Activated B cell treated with CpG ODN at 0.5 μM for 24 hours (primary cell): ENCODE results near the gene WHAMM. TPM values are rescaled to one million over a fixed set of nuclear protein-coding genes. Genes with fewer than 3 reads are reported as not detected.
"Not testable (repeated sequence)": the region's sequence is repeated elsewhere in the genome, so short reads cannot be mapped to it uniquely, and the experiment has no call there.

Experiments
- ATAC-seq: fragments of 200-7000 bp; cut with Tn5 transposase; one replicate; pipeline ENCODE4 v1.10.0; 2021; ENCODE audit warnings: low read depth, mild to moderate bottlenecking, moderate library complexity
- CTCF ChIA-PET: fragments of 350-600 bp; sonication (Branson Sonifier 250); formaldehyde crosslinking; loops from one replicate; lab custom pipeline; 2021; ENCODE audit warnings: antibody characterized with exemption; lab: Charles Lee
- POLR2A ChIA-PET: fragments of 350-600 bp; sonication (Branson Sonifier 250); formaldehyde crosslinking; loops from one replicate; lab custom pipeline; 2021; ENCODE audit warnings: antibody characterized with exemption; lab: Charles Lee
- DNase-seq: peaks from one replicate; pipeline ENCODE4 v3.0.0; 2022
- H3K27ac Mint-ChIP-seq: one replicate; pipeline ENCODE4 v1.8.0; 2020; ENCODE audit warnings: mixed read lengths
- H3K27me3 Mint-ChIP-seq: one replicate; pipeline ENCODE4 v1.8.0; 2021; ENCODE audit warnings: mixed read lengths
- H3K36me3 Mint-ChIP-seq: one replicate; pipeline ENCODE4 v1.8.0; 2021; ENCODE audit warnings: low read depth, mixed read lengths
- H3K4me1 Mint-ChIP-seq: one replicate; pipeline ENCODE4 v1.8.0; 2021; ENCODE audit warnings: mixed read lengths
- H3K4me3 Mint-ChIP-seq: one replicate; pipeline ENCODE4 v1.8.0; 2020; ENCODE audit warnings: mild to moderate bottlenecking, mixed read lengths
- H3K9me3 Mint-ChIP-seq: one replicate; pipeline ENCODE4 v1.8.0; 2020; ENCODE audit warnings: mixed read lengths
- CTCF ChIP-seq: fragments of 200-600 bp; IDR thresholded peaks from one replicate; pipeline ENCODE4 v1.8.0; 2022; ENCODE audit warnings: antibody characterized with exemption, mild to moderate bottlenecking
- intact Hi-C: fragments of 100-400 bp; cut with micrococcal nuclease; formaldehyde crosslinking; loops from one replicate; pipeline ENCODE4 v1.15.1; 2024
- total RNA-seq: library from RNA; stranded (reverse); gene quantifications from 2 replicates; pipeline ENCODE4 v1.2.3, GENCODE V29; 2022

Gene WHAMM, protein sequence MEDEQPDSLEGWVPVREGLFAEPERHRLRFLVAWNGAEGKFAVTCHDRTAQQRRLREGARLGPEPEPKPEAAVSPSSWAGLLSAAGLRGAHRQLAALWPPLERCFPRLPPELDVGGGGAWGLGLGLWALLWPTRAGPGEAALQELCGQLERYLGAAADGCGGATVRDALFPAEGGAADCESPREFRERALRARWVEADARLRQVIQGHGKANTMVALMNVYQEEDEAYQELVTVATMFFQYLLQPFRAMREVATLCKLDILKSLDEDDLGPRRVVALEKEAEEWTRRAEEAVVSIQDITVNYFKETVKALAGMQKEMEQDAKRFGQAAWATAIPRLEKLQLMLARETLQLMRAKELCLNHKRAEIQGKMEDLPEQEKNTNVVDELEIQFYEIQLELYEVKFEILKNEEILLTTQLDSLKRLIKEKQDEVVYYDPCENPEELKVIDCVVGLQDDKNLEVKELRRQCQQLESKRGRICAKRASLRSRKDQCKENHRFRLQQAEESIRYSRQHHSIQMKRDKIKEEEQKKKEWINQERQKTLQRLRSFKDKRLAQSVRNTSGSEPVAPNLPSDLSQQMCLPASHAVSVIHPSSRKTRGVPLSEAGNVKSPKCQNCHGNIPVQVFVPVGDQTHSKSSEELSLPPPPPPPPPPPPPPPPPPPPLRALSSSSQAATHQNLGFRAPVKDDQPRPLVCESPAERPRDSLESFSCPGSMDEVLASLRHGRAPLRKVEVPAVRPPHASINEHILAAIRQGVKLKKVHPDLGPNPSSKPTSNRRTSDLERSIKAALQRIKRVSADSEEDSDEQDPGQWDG
- total RNA-seq, result 17.7 and 18.7 TPM in 2 replicates

DNA sequence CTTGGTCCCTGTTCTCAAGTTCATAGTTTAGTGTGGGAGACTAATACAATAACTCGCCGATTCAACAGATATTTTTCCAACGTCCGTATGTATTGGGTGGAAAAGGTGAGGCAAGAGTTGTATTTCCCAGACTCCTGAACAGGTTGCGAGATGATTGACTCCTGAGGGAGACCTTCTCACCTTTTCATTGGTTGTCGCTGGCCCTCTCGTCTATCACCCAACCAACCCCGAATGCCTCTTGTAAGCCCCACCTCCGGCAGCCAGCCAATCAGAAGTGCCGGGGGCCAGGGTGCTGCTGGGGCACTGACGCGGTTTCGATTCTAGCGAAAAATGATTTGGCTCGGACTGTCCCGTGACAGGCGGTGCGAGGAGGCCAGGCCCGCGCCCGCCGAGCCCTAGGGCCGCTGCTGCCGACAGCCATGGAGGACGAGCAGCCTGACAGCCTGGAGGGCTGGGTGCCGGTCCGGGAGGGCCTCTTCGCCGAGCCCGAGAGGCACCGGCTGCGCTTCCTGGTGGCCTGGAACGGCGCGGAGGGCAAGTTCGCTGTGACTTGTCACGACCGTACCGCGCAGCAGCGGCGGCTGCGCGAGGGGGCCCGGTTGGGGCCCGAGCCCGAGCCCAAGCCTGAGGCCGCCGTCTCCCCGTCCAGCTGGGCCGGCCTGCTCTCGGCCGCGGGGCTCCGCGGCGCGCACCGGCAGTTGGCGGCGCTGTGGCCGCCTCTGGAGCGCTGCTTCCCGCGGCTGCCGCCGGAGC is at the start of gene WHAMM:
TSS of gene WHAMM (plus strand) at position 321 of the 753 bp plus-strand sequence. CDS start at position 420, 99 bp downstream.
- H3K9me3 Mint-ChIP-seq, result no peaks in the 10 kb centered on the region
- CTCF ChIA-PET, result interaction anchor here (2.8 kb wide), 1 partner anchor 59 kb away, joined by 7 read pairs; no protein-coding TSS in a partner anchor
- no peak for TF ChIP-seq CTCF
- POLR2A ChIA-PET, result interaction anchor here (0.8 to 4.4 kb wide), 11 partner anchors 23 to 269 kb away, joined by 3 to 36 read pairs (median 12); partner anchors contain the start of genes BTBD1, C15orf40, RAMAC and RPS17
- H3K4me3 Mint-ChIP-seq, result peak within 1 kb of the TSS; percentile 91
- intact Hi-C loops, result loop anchor here (1.0 kb wide), 7 partner anchors 23 to 269 kb away; partner anchors contain the start of genes AP3B2, C15orf40 and RPS17
- peak; percentile 87 for ATAC-seq
- peak; percentile 91 for DNase-seq
- peak within 1 kb of the TSS; percentile 93 for H3K27ac Mint-ChIP-seq
- H3K4me1 Mint-ChIP-seq, result peaks cover 71% of the 10 kb centered on the region
- no peaks in the 10 kb centered on the region for H3K27me3 Mint-ChIP-seq
- H3K36me3 Mint-ChIP-seq, result peaks cover 25% of the 10 kb centered on the region

GRCh38 chr15:82763361-82764116 is 45.9 kb upstream of the WHAMM start:
- Mint-ChIP-seq H3K27me3 (no peaks in the 10 kb centered on the region), H3K4me1 (peaks cover 4% of the 10 kb centered on the region), H3K27ac (no peak overlapping the region), H3K36me3 (peaks cover 34% of the 10 kb centered on the region), H3K4me3 (no peak overlapping the region), H3K9me3 (peaks cover 5% of the 10 kb centered on the region)
- CTCF ChIA-PET, result no interaction called here
- TF ChIP-seq CTCF, result no peak
- no peak for DNase-seq
- no peak for ATAC-seq
- intact Hi-C loops, result no loop called here
- POLR2A ChIA-PET, result no interaction called here

GRCh38 chr15:82764117-82764490 is 45.3 kb upstream of the WHAMM start:
- no peaks in the 10 kb centered on the region for H3K27me3 Mint-ChIP-seq
- ChIA-PET POLR2A (no interaction called here), CTCF (no interaction called here)
- TF ChIP-seq CTCF, result no peak
- H3K9me3 Mint-ChIP-seq, result peaks cover 5% of the 10 kb centered on the region
- no peak overlapping the region for H3K27ac Mint-ChIP-seq
- intact Hi-C loops, result no loop called here
- peaks cover 29% of the 10 kb centered on the region for H3K36me3 Mint-ChIP-seq
- DNase-seq (no peak), ATAC-seq (no peak)
- no peak overlapping the region for H3K4me3 Mint-ChIP-seq
- H3K4me1 Mint-ChIP-seq, result peaks cover 4% of the 10 kb centered on the region

- Mint-ChIP-seq H3K4me3 (no peak overlapping the region), H3K36me3 (peaks cover 28% of the 10 kb centered on the region), H3K27me3 (no peaks in the 10 kb centered on the region), H3K4me1 (peaks cover 4% of the 10 kb centered on the region), H3K9me3 (peaks cover 5% of the 10 kb centered on the region), H3K27ac (no peak overlapping the region)
- no peak for TF ChIP-seq CTCF
- no peak for DNase-seq
- ChIA-PET POLR2A (no interaction called here), CTCF (no interaction called here)
- intact Hi-C loops, result no loop called here
- no peak for ATAC-seq
Observed at GRCh38 chr15:82764740-82765139, 44.7 kb upstream of the WHAMM start.

DNA sequence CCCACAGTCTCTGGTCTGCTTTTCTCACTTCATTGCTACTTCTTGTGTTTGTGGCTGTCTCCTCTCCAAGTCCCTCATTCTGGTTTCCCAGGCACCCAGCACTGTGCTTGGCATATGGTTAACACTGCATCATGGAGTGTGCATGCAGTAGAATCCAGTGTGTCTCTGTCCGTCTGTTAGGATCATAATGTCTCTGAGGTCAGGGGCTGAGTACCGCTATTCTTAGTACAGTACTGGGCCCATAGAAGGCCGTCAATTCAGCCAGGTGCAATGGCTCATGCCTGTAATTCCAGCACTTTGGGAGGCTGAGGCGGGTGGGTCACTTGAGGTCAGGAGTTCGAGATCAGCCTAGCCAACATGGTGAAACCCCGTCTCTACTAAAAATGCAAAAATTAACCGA is 43.2 kb upstream of the WHAMM start:
- H3K27ac Mint-ChIP-seq, H3K27me3 Mint-ChIP-seq: not testable (repeated sequence)

More for the DNA sequence above, 43.2 kb upstream of the WHAMM start:
- ATAC-seq, intact Hi-C loops, POLR2A ChIA-PET, H3K4me3 Mint-ChIP-seq, H3K4me1 Mint-ChIP-seq, H3K9me3 Mint-ChIP-seq, DNase-seq, CTCF ChIA-PET: not testable (repeated sequence)
- peaks cover 15% of the 10 kb centered on the region for H3K36me3 Mint-ChIP-seq
